Hematopoietic multipotent progenitor cell treated with erythropoietin and hydrocortisone succinate and interleukin-3 and kit ligand, for 4 days (in vitro differentiated cells): Measurements from ENCODE around the gene MSI2.

Source experiments
- DNase-seq: peaks from one replicate; pipeline ENCODE4 v3.0.0-alpha.2; 2015

Gene MSI2

DNA sequence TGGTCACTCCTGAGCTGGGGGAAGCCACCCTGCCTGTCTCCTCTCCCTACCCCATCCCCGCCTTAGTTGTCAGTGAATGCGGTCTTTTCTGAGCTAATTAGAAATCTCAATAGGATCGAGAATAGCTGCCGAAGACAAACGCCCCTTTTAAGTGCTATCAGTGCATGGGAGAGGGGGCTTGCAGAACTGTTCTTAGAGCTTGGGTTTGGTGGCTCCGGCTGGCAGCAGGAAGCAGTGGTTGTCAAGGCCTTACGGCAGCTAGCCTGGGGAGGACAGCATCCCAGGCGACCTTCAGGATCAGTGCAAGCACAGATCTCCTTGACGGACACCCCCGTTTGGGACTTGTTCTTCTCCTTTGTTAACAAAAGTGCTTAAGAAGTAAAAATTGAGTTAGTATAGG, 293.7 kb downstream of the MSI2 start:
- DNase-seq, result no peak

DNA sequence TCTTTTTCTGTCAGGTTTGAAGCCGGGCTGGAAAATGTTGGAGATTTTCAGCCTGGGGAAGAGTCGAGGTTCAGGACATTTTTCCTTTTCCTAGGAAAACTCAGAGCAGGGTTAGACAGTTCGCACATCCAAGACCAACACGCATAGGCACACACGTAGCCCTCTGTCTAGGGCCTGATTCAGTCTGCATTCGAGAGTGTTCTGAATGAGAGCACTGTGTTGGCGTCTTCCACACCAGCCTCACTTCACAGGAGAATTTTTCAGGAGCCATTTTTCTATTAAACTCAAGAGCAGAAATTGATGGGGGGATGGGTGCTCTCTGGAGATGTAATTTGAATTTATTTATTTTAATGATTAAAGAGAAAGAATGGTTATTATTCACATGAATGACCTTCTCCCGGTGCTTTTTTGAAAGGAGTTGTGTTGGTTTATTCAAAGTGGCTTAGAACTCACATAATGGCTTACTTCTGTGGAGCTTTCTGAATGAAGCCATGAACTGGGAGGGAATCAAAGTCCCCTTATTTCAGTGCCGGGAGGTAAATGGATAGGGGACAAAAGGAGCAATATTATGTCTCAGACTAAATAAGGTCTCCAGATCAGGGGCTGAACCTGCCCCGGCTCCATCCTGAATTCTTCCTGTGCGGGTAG, 294.5 kb downstream of the MSI2 start:
- DNase-seq, result no peak

DNA sequence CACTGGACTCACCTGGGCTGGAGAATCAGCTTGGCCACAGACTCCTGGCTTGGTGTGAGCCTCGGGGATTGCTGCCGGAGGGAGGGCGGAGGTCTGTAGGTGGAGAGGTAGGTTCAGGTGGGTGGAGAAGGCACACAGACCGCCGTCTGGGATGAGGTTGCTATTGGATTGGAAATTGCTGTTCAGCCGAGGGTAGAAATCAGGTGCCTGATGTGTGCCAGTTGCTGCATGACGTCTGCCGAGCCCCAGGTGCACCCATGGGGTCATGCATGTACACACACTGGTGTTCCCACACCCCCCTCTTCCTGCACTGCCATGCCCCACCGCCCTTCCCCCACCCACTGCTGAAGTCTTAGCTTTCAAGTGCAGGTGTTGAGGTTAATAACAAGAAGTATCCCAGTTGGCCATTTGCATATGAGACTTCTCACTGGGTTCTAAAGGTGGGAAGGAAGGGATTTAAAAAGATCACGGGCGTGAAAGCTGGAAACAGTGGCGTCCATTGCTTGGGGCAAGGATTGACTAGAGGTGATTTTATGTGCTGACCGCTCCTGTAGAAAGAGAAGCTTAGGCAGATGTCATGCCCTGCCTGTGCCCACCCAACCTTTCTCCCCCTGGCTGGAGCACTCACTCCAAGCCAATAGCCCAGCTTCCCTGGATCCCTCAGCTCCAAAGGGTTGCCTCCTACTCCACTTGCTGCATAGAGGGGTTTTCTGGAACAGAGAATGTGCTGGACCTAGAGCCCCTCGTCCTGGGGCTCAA, 295.2 kb downstream of the MSI2 start:
- DNase-seq, result no peak

DNA sequence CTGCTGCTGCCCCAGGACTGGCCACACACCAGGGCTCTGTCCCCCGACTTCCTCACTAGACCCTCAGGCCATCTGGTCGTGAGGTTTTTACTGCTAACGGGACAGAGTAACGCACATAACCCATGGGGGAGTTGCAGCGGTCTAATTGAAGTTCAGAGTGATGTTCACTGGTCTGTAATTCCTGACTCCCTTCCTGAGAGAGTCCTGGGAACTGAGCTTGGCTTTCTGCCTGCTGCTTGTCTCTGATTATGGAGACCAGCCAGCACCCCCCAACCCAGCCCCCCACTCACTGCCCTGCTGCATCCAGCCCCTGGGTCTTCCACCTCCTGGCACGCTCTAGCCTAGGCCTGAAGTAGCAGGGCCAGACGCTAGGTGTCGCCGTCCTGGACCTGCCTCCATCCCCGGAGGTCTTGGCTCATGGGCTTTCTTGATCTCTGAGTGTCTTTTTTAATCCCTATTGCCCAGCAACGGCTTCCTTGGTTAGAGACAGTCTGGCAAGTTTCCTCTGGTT, 295.8 kb downstream of the MSI2 start:
- DNase-seq, result peak; percentile 30

DNA sequence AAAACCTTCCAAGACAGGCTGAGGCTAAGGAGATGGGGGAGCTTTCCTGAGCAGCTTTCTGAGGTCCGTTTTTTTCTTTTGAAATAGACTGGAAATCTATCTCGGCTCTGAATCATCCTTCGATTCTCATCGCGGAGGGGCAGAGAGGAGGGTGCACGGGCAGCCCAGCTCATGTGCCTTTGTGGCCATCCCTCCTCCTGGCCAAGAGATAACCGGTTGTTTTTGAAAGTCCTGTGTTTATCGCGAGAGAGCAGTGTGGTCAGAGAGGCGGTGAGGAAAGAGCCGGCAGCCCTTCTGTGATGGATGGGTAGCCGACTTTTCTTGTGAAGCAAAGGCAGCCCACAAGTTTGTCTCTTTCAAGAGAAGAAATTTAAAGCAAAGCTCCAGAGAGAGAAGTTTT, 297.2 kb downstream of the MSI2 start:
- peak; percentile 92 for DNase-seq

DNA sequence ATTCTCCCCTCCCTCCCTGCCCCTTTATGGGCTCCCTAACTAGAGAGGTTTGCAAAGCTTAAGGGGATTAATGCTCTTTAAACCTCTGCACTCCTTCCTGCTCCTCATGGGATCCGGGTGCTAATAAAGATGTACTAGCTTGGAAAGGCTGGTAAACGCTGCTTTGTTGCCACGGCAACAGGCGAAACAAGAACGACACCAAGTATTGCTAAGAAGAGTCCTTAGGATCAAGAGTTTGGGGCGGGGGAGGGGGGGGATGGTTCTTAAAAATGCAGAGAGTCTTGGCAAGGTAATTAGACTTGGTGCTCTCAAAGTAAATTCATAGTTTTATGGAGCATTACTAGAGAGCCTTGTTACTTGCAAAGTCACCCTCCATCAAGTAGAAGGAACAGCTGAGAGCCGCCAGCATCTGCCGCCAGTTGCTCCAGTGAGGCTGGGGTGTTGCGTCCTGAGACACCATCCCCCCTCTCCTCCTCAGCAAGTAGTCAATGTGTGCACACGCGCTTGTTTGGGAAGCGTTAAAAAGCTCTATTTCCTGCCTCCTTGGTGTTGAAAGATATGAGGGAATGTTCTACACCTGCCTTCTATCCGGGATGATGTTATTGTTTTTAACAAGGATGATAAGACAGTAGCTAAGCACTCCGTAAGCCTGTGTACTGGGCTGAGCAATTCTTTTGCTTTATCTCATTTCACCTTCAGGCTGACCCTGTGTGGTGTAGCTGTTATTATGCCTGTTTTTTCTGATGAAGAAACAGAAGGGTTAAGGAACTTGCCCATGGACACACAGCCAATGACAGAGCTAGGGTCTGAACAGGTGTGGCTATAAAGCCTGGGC, 297.9 kb downstream of the MSI2 start:
- DNase-seq, result peak; percentile 75

DNA sequence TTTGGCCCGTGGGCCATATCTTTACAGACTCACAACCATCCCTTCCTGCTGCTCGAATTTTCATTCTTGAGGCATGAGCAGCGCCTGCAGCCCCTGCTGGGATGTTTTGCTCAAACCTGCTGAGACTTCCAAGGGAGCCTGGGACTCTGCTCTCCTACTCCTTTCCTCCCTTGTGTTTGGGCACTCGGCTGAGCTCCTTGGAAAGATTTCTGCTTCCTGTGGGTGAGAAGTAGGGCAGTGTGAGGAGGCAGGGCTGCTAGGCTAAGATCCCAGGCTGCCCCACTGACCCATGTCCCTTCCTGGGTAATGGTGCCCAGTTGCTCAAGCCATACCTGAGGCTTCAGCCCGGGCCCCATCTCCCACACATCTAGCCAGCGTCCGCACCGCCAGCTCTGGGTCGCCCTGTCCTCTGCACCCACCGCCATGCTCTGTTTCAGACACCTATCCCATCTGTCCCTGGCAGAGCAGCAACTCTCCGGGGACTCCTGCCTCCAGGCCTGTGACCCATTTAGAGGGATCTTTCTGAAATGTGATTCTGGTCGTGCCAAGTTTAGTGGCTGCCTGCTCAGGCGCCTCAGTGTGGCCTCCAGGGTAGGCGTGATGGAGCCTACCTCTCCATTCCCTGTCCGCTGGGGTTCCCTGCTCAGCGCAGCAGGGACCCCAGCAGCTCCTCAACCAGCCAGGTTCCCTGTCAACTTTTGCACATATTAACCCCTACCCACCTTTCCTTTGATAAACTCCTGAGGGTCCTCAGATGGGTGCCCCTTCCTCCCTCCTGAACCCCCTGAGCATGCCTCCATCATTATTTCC, 298.7 kb downstream of the MSI2 start:
- DNase-seq, result no peak

DNA sequence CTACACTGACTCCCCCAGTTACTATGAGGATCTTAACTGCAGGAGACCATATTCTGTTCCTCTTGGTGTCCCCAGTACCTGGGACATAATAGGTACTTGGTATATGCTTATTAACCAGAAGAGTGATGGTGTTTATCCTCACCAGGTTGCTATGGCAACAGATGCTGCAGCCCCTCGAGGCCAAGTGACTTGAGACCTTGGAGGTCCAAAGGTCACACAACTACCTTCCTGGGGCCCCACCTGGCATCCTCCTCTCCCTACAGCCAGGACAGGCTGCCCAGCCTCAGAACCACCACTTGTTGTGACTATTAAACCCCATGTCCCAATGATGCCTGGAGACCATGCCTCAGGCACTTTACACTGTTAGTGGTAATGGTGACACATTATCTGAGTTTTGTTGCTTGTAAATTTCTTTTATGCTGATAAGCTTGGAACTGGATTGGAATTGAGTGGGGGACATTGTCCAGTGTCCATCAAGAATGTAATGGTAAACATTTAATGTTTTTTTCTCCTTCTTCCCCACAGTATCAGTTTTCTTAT, 299.4 kb downstream of the MSI2 start:
- DNase-seq, result no peak

DNA sequence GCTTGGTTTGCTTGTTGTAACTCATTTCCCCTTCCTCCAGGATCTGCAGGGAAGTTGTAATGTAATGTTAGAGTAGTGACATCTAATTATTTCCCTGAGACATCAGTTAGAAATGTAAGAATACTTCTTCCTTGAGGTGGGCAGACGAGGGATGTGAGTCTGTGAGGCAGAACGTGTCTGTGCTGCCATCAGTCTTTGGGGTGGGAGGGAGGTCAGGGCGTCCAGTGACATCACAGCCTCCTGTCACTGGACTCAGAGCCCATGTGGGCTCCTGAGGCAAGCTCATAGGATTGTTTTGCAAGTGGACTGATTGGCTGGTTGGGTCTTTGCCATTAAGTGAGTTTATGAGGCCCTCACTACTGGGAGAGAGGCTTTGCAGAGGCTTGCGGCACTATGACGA, 300.0 kb downstream of the MSI2 start:
- no peak for DNase-seq

DNA sequence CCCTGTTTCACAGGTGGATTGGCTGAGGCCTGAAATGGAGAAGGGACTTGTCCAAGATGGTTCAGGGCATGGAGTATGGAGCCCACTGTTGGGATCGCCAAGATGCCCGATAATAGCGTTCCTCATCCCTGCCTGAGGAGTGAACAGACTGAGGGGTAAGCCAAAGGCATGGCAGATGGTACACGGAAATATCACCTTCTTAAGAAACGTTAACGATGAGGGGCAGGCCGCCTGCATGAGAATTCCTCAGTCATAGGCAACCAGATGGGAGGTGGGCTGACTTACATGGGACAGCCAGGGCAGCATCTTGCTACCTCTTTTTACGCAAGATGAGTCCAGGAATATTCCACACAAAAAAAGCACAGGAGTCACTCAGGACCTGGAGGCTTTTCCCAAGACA, 300.7 kb downstream of the MSI2 start:
- DNase-seq, result no peak

DNA sequence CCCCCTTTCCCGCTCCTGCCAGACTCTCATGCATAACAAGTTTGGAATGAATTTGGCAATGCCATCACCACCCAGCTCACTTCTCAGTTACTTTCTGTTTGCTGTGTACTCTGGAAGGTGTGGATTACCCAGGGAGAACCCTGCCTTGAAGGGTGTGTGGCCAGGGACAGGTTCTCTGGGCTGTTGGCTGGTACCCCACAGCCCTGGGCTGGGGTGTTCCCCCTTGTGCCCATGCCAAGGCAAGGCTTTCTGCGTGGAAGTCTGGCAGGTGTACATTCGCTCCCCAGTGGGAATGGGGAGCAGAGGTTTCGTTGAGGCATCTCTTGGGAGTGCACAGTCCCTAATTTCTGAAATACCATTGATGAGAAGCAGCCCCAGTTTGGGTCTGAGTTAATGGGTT, 301.1 kb downstream of the MSI2 start:
- DNase-seq, result no peak

DNA sequence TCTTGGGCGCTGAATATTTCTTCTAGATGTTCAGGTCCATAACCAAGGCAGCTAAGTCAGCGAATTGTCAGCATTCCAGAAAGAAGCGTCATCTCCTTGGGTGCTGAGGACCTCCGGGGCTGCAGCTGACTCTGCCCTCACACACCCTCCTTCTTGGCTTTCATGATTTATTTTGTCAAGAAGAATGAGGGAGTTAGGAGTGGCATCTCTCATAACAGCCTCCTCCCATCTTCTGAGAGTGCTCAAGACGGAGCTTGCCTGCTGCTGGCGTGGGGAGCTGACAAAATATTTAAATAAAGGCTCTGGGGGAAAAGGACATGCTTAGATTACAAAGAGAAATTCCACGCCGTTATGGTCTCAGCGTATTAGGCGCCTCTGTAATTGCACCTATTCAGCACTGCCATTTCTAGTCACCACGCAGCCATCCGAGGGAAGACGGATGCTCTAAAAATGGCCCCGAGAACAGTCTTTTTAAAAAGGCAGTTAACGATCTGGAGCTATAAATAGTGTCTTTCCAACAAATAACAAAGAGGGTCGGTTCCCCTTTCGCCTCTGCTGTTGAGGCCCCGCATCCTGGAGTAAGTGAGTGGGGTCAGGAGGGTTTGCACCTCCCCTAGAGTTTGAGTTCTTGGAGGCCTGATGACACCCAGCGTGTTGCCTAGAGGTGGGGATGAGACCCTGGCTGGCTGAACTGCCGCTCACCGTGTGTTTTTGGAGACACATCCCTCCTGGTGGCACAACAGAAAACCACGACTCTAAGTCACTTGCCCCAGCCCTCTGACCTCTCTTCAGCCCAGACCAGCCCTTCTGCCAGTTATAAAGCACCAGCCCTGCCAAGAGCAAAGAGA, 301.7 kb downstream of the MSI2 start:
- peak; percentile 60 for DNase-seq

DNA sequence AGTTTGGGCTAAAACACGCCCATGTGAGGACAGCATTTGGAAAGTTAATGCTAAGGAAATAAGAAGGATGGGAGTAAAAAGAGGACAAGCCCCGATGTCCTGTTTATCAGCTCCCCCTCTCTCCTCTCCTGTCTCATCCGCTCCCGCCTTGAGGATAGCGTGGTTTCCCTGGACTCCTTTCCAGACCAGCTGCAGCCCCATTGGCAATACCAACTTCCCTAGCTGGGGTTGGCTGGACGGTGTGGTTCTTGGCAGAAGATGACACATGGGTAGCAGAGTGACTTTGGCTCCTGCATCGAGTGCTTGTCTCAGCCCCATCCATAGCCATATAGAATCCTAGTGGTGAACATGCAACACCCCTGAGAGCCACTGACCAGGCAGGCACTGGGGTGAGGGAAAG, 302.9 kb downstream of the MSI2 start:
- no peak for DNase-seq

DNA sequence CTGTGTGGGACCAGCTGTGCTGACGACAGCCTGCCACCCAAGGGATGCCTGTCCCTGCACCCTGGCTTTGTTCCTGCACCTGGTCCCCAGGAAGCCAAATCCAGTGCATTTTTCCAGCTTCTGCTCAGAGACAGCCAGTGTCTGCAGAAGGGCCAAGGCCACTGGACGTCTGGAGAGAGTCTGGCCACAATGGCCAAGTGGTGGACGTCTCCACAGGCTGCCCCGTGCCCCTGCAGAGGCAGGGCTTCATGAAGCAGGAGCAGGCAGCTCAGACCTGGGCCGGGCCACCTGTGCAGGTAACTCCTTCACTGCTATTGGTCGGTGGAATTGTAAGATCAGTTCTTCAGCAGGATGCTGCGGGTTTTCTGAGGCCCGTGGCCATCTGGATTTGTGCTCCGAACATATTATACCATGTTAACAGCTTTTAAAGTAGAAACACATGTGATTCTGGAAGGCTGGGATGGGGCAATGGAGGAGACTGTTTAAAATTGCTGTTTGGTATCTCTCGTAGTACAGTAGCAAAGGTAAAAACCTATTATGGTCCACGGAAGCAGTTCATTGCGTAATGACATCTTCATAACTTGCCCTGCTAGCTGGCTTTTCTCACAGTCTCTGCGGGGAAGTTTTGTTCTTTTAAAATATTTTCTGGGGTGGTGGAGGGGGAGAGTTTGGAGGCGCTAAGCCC, 303.5 kb downstream of the MSI2 start:
- DNase-seq, result peak; percentile 31

DNA sequence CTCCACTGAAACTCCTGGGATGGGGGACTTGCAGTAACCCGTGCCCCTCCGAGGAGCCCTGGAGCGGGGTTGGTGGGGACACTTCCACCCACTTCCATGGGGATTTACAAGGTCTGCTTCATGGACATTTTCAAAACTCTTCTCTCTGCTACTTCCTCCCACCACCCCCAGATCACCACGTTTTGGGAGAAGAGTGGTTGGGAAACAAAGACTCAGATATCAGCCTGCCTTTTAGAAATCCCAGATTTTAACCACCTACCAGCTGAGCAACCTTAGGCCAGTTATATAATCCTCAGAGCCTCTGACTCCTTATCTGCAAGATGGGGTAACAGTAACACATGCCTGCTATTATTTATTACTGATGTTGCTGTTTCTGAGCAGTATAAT, 304.0 kb downstream of the MSI2 start:
- DNase-seq, result no peak

DNA sequence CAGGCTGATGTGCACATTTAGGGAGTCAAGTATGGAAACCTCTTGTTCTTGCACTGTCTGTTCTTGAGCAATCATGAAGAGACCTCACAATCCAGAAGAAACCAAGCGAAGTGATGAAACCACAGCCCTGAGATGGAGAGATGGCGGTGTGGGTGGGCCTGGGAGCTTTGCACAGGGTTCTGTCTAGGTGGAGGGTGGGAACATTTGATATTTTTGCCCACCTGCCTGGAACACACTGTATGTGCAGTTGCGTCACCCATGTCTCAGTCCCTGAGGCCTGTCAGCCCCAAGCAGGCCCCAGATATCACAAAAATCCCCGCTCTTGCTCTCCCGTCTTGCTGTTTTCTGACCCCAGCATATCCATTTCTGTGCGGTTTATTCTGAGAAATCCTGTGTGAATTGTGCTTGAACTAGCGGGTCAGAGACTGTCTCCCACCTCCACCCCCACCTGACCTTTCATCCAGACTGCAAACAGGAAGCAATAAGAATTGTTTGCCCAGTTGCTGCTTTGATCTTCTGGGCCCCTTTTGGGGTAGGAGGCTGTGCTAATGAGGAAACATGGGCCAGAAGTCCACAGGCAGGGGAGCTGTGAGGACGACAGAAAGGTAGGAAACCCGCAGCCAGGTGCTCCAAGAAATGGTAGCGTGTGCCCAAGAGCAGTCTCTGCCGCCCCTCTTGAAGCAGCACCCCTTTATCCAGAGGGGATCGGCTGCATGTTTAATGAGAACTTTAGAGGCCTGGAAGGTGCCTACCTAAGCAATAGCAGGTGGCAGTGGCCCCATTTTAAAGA, 304.9 kb downstream of the MSI2 start:
- DNase-seq, result peak; percentile 64

DNA sequence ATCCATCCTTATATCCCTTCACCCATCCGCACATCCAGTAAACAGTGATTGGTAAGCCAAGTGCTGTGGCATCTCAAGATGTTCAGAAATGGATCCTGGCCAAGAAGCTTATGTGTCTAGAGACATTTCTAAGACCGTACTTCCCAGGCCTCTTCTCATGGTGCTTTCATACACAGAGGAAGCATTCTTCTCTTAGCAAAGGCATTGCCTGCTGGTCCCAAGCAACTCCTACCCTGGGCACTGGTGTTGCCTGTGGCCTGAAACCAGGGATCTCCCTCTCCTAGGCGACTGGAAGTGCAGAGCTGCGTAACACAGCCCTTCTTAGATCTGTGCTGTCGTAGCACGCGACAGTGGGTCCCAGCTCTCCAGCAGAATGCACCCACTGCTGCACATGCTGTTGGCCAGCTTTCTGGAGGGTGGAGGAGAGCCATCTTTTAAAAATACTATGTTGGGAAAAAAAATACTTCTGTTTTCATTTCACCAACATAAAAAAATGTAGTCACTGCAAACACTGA, 305.9 kb downstream of the MSI2 start:
- no peak for DNase-seq

DNA sequence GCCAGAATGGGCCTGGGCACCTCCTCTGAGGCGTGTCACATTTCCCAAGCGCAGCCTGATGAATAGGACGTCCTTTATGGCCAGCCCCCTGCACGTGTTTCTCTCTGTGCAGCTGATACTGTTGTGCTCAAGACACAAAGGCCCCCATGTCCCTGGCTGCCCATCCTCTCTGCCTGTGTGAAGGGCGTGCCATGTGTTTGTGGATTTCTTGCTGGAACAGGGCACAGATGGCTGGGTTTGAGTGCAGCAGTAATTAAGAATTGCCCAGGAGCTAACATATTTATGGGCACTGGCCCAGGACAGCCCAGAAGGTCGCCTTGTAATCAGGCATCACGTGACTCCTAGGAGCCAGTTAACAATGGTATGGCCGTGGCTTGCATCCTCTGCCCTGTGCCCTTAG, 307.6 kb downstream of the MSI2 start:
- DNase-seq, result no peak

DNA sequence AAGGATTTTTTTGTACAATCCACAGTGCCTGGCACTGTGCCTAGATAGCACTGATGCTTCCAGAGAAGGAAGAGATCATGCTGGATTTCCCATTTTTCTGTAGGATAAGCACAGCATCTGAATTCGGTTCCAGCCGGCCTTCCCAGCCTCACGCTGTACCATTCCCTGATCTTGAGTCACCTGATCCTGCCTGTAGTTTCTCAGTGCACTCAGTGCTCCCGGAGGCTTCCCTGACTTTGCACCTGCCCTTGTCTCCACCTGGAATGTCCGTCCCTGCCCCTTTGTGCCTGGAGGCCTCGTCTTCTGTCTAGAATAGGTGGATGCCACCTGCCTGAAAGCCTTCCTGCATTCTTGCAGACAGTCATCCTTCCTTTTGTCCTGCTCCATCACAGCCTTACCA, 308.9 kb downstream of the MSI2 start:
- no peak for DNase-seq

DNA sequence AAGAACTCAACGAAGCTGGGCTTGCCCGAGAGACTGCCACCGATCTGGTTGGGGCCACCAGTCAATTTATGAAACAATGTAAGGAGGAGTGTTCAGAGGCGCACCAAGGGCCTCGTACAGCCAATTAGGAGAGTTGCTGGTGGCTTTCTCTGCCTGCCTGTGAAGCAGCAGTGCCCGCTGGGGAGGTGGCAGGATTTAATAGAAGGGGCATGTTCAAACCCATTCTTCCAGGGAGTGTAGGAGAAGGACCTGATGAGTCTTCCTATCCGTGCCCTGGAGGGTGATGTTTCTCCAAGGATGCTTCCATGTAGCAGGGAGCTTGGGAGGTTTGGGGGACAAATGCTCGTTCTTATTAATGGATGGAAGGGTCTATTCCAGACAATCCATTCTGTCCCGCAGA, 310.4 kb downstream of the MSI2 start:
- no peak for DNase-seq
